CD14-positive monocyte (primary cell): ENCODE results near the gene SUPT20HL2. TPM values are rescaled to one million over a fixed set of nuclear protein-coding genes. Genes with fewer than 3 reads are reported as not detected.

Source experiments
- DNase-seq, 3 donors: peaks; one replicate each; pipeline ENCODE4 v3.0.0-alpha.2; 2011 to 2022
- H2AFZ ChIP-seq: 2 replicates; pipeline ENCODE4 v1.6.0; 2012; ENCODE audit warnings: mild to moderate bottlenecking, low read depth, low read length, inconsistent platforms; ENCODE audit not compliant: insufficient read depth, poor library complexity, severe bottlenecking
- H3K27ac ChIP-seq, 2 donors: 1 replicate in 1 of 2; 2 replicates in 1 of 2; pipeline ENCODE4 v1.5.1; 2012 to 2013; ENCODE audit warnings: low read length in 2 of 2, control low read depth in 1 of 2, inconsistent platforms in 1 of 2, low read depth in 1 of 2, mild to moderate bottlenecking in 1 of 2
- H3K27me3 ChIP-seq, 2 donors: one replicate each; pipeline versions ENCODE4 v1.6.0 to v1.6.1; 2011 to 2013; ENCODE audit warnings: low read length in 2 of 2; ENCODE audit not compliant: control insufficient read depth in 2 of 2, insufficient read depth in 2 of 2
- H3K36me3 ChIP-seq, 2 donors: replicated peaks in 1 of 2; 1 replicate in 1 of 2; 2 replicates in 1 of 2; pipeline versions ENCODE4 v1.5.1 to v1.6.1; 2012 to 2013; ENCODE audit warnings: low read length in 2 of 2, control low read depth in 1 of 2, inconsistent platforms in 1 of 2, mild to moderate bottlenecking in 1 of 2; ENCODE audit not compliant: insufficient read depth in 2 of 2, control insufficient read depth in 1 of 2
- H3K4me1 ChIP-seq, 2 donors: 1 replicate in 1 of 2; 2 replicates in 1 of 2; pipeline versions ENCODE4 v1.5.1 to v1.6.1; 2012 to 2013; ENCODE audit warnings: low read length in 2 of 2, control low read depth in 1 of 2, inconsistent platforms in 1 of 2, mild to moderate bottlenecking in 1 of 2, moderate library complexity in 1 of 2; ENCODE audit not compliant: insufficient read depth in 2 of 2, control insufficient read depth in 1 of 2
- H3K4me2 ChIP-seq: replicated peaks from 2 replicates; pipeline ENCODE3; 2012; ENCODE audit warnings: low read length, moderate library complexity, mild to moderate bottlenecking; ENCODE audit not compliant: poor library complexity, severe bottlenecking; ENCODE audit errors: extremely low read depth
- H3K4me3 ChIP-seq, 3 experiments: fragments of 200-600 bp in 1 of 3; sonication (generic) in 1 of 3; replicated peaks in 1 of 3; 1 replicate in 2 of 3; 2 replicates in 1 of 3; pipeline ENCODE4 v1.5.1; 2011 to 2013; ENCODE audit warnings: low read length in 3 of 3, mild to moderate bottlenecking in 3 of 3, control low read depth in 2 of 3, low read depth in 2 of 3, inconsistent platforms in 1 of 3, moderate library complexity in 1 of 3
- H3K79me2 ChIP-seq: 2 replicates; pipeline ENCODE4 v1.6.0; 2012; ENCODE audit warnings: mild to moderate bottlenecking, control low read depth, inconsistent platforms, low read length, moderate library complexity; ENCODE audit not compliant: insufficient read depth
- H3K9ac ChIP-seq: 2 replicates; pipeline ENCODE4 v1.6.0; 2017; ENCODE audit warnings: low read length, mild to moderate bottlenecking; ENCODE audit not compliant: insufficient read depth, poor library complexity, severe bottlenecking
- H3K9me3 ChIP-seq, 2 donors: replicated peaks in 1 of 2; 1 replicate in 1 of 2; 2 replicates in 1 of 2; pipeline versions ENCODE4 v1.5.1 to v1.6.1; 2012 to 2013; ENCODE audit warnings: low read length in 2 of 2, control low read depth in 1 of 2; ENCODE audit not compliant: control insufficient read depth in 1 of 2, insufficient read depth in 1 of 2
- H4K20me1 ChIP-seq: 2 replicates; pipeline ENCODE4 v1.6.0; 2012; ENCODE audit warnings: mild to moderate bottlenecking, low read length, control low read depth, moderate library complexity; ENCODE audit not compliant: insufficient read depth
- H3K27ac Mint-ChIP-seq, 7 donors: one replicate each; pipeline ENCODE4 v1.8.0; 2020; ENCODE audit warnings: mild to moderate bottlenecking in 7 of 7, mixed read lengths in 7 of 7, moderate library complexity in 6 of 7, inconsistent platforms in 2 of 7
- H3K27me3 Mint-ChIP-seq, 3 donors: one replicate each; pipeline ENCODE4 v1.8.0; 2021 to 2022; ENCODE audit warnings: low read depth in 3 of 3, mild to moderate bottlenecking in 3 of 3, mixed read lengths in 3 of 3, moderate library complexity in 3 of 3, inconsistent platforms in 1 of 3
- H3K36me3 Mint-ChIP-seq, 2 donors: one replicate each; pipeline ENCODE4 v1.8.0; 2020; ENCODE audit warnings: mixed read lengths in 2 of 2, inconsistent platforms in 1 of 2, mild to moderate bottlenecking in 1 of 2
- H3K4me1 Mint-ChIP-seq: one replicate; pipeline ENCODE4 v1.8.0; 2020; ENCODE audit warnings: mild to moderate bottlenecking, mixed read lengths
- H3K4me3 Mint-ChIP-seq, 2 donors: one replicate each; pipeline ENCODE4 v1.8.0; 2020; ENCODE audit warnings: mild to moderate bottlenecking in 2 of 2, mixed read lengths in 2 of 2, moderate library complexity in 1 of 2
- H3K9me3 Mint-ChIP-seq, 7 donors: one replicate each; pipeline ENCODE4 v1.8.0; 2020 to 2022; ENCODE audit warnings: mixed read lengths in 7 of 7, mild to moderate bottlenecking in 6 of 7, moderate library complexity in 6 of 7, inconsistent platforms in 2 of 7
- CTCF ChIP-seq: fragments of 200-600 bp; IDR thresholded peaks from one replicate; pipeline ENCODE4 v1.8.0; 2022; ENCODE audit warnings: antibody characterized with exemption, mild to moderate bottlenecking
- WGBS: methylation state at CpG from one replicate; pipeline ENCODE4 v1.1.5; 2013; ENCODE audit warnings: missing lambda C conversion rate; ENCODE audit not compliant: insufficient coverage; 5-methylcytosine and 5-hydroxymethylcytosine counted together
- intact Hi-C, 2 donors: fragments of 100-400 bp; cut with micrococcal nuclease; formaldehyde crosslinking; loops; one replicate each; pipeline versions ENCODE4 v1.15.0 to v1.15.1; 2023
- polyA plus RNA-seq, 3 donors: library from polyadenylated mRNA; depleted of rRNA in 1 of 3; unstranded in 2 of 3; stranded (reverse) in 1 of 3; fragments of 300-500 nt in 2 of 3; fragments of >200 nt in 1 of 3; fragmentation: Illumina TruSeq in 2 of 3; gene quantifications; 1 replicate in 2 of 3; 2 replicates in 1 of 3; pipeline ENCODE4 v1.2.3, GENCODE V29; 2012 to 2021

Gene SUPT20HL2
- polyA plus RNA-seq, 3 donors = not detected

- Histone ChIP-seq H3K4me3 (no peak overlapping the region), H3K27me3 (peaks cover 0 to 4% of the 10 kb centered on the region in 2 donors), H3K9me3 (no peaks in the 10 kb centered on the region), H3K27ac (no peak overlapping the region), H3K4me1 (no peaks in the 10 kb centered on the region), H2AFZ (no peak overlapping the region), H4K20me1 (no peaks in the 10 kb centered on the region), H3K79me2 (no peaks in the 10 kb centered on the region), H3K36me3 (no peaks in the 10 kb centered on the region), H3K9ac (no peak overlapping the region), H3K4me2 (no peak overlapping the region)
- intact Hi-C loops = no loop called here
- peaks cover 5% of the 10 kb centered on the region for H3K4me1 Mint-ChIP-seq
- no peak overlapping the region for H3K4me3 Mint-ChIP-seq
- no peak overlapping the region for H3K27ac Mint-ChIP-seq
- no peak for DNase-seq
- no CpG with 5 or more reads among the region's 8 CpGs for WGBS
- peaks cover 0 to 10% (median 0%) of the 10 kb centered on the region in 3 donors for H3K27me3 Mint-ChIP-seq
- no peaks in the 10 kb centered on the region for H3K36me3 Mint-ChIP-seq
- H3K9me3 Mint-ChIP-seq = peaks cover 0 to 4% (median 0%) of the 10 kb centered on the region in 7 donors
- TF ChIP-seq CTCF = no peak
These were observed 41.2 kb upstream of the SUPT20HL2 start for GRCh38 chrX:24355095-24355494.

- H3K4me1 ChIP-seq = no peaks in the 10 kb centered on the region
- no peak for DNase-seq
- TF ChIP-seq CTCF = no peak
- no peak overlapping the region for H3K4me2 ChIP-seq
- WGBS = no CpG with 5 or more reads among the region's 4 CpGs
- no peaks in the 10 kb centered on the region for H3K36me3 ChIP-seq
- H3K27ac ChIP-seq = no peak overlapping the region
- H3K4me3 ChIP-seq = no peak overlapping the region
- no peak overlapping the region for H3K9ac ChIP-seq
- peaks cover 0 to 1% (median 0%) of the 10 kb centered on the region in 7 donors for H3K9me3 Mint-ChIP-seq
- intact Hi-C loops = no loop called here
- no peaks in the 10 kb centered on the region for H3K4me1 Mint-ChIP-seq
- no peaks in the 10 kb centered on the region for H3K36me3 Mint-ChIP-seq
- no peaks in the 10 kb centered on the region for H3K9me3 ChIP-seq
- no peaks in the 10 kb centered on the region for H3K79me2 ChIP-seq
- no peak overlapping the region for H2AFZ ChIP-seq
- H3K4me3 Mint-ChIP-seq = no peak overlapping the region
- no peaks in the 10 kb centered on the region for H4K20me1 ChIP-seq
- peaks cover 0 to 9% (median 0%) of the 10 kb centered on the region in 3 donors for H3K27me3 Mint-ChIP-seq
- H3K27ac Mint-ChIP-seq = no peak overlapping the region
- H3K27me3 ChIP-seq = peaks cover 0 to 7% of the 10 kb centered on the region in 2 donors
These were observed 36.3 kb upstream of the SUPT20HL2 start for GRCh38 chrX:24350217-24350616.
